HG02610 (cell line): ENCODE data around the gene LZTR1.
"Not testable (repeated sequence)": the region's sequence is repeated elsewhere in the genome, so short reads cannot be mapped to it uniquely, and the experiment has no call there.

Experiments used
- ATAC-seq: cut with Tn5 transposase; IDR thresholded peaks from one replicate; pipeline ENCODE4 v1.9.1; 2021; ENCODE audit warnings: mild to moderate bottlenecking, moderate library complexity; ENCODE audit not compliant: unreplicated experiment

The LZTR1 gene

GRCh38 chr22:21031545-21032036 is 49.5 kb downstream of the LZTR1 start:
- no peak for ATAC-seq

- no peak for ATAC-seq
Measured at GRCh38 chr22:21032037-21032867, 50.2 kb downstream of the LZTR1 start, which contains the start of gene SLC7A4. SLC7A4 (minus strand) TSS chr22:21032561; CDS start chr22:21031812, 749 bp downstream.

- ATAC-seq = no peak
Measured at GRCh38 chr22:21032868-21033688, 51.0 kb downstream of the LZTR1 start.

GRCh38 chr22:21033895-21034294 is 51.8 kb downstream of the LZTR1 start:
- peak; percentile 77 for ATAC-seq

GRCh38 chr22:21034989-21035388 is 52.9 kb downstream of the LZTR1 start:
- ATAC-seq = no peak

- no peak for ATAC-seq
Measured at GRCh38 chr22:21038405-21038804, 56.3 kb downstream of the LZTR1 start.

GRCh38 chr22:21039158-21039557 is 57.1 kb downstream of the LZTR1 start:
- not testable (repeated sequence) for ATAC-seq

GRCh38 chr22:21041937-21042336 is 59.8 kb downstream of the LZTR1 start:
- ATAC-seq = no peak

- no peak for ATAC-seq
Measured at GRCh38 chr22:21042978-21043859, 61.1 kb downstream of the LZTR1 start.

- no peak for ATAC-seq
Measured at GRCh38 chr22:21043860-21044535, 61.9 kb downstream of the LZTR1 start.

- ATAC-seq = no peak
Measured at GRCh38 chr22:21044931-21045584, 63.0 kb downstream of the LZTR1 start.

GRCh38 chr22:21045585-21046294 is 63.6 kb downstream of the LZTR1 start, which contains the start of gene LRRC74B:
LRRC74B (plus strand) TSS chr22:21045946; CDS start chr22:21045987, 41 bp downstream.
- peak; percentile 76 for ATAC-seq

- ATAC-seq = no peak
Measured at GRCh38 chr22:21047035-21047661, 65.1 kb downstream of the LZTR1 start.

- ATAC-seq = no peak
Measured at GRCh38 chr22:21047730-21048129, 65.6 kb downstream of the LZTR1 start.

- ATAC-seq = not testable (repeated sequence)
Measured at GRCh38 chr22:21048448-21048847, 66.4 kb downstream of the LZTR1 start.
